Measurements from ENCODE around the gene APOL2. TPM values are rescaled to one million over a fixed set of nuclear protein-coding genes. Genes with fewer than 3 reads are reported as not detected.

Gene APOL2
- total and polyA plus RNA-seq, 7 experiments from 2014 or later, result 13.4 to 133 (median 40.1) TPM

DNA sequence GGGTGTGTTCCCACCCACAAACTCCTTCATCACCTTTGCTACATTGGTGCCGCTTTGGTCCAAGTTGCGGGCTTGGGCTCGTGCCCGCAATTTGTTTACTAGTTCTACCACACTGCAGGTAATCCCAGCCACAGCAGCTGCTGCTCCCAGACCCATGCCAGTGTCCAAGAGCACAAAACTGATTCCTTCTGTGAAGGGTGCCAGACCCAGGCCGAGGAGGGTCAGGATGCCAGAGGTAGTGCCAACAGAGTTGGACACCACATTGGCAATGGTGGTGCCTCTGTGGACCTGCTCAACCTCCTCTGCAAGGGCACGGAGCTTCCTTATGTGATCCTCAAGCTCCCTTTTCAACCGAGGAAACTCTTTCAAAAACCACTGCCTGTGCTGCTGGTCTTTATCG, 11.5 kb downstream of the APOL2 start:
- POLR2A ChIA-PET, result interaction anchor here (1.0 kb wide), 1 partner anchor 11 kb away, joined by 3 read pairs; no protein-coding TSS in a partner anchor
- H3K27ac ChIP-seq (ENCODE audit: low read depth, low read length), result no peak overlapping the region
- ATAC-seq, result no peak

GRCh38 chr22:36227396-36227795, 11.9 kb downstream of the APOL2 start:
- peaks cover 0 to 13% (median 3%) of the 10 kb centered on the region in 7 donors for H3K4me1 Mint-ChIP-seq
- Histone ChIP-seq H3K27me3 (ENCODE audit: control insufficient read depth in 2 of 2, insufficient read depth in 2 of 2, low read length in 2 of 2) (no peaks in the 10 kb centered on the region), H3K9me3 (ENCODE audit: control insufficient read depth in 2 of 3, low read length in 3 of 3) (no peaks in the 10 kb centered on the region), H3K4me3 (ENCODE audit: low read length) (no peak overlapping the region), H3K4me1 (ENCODE audit: control insufficient read depth in 2 of 2, insufficient read depth in 2 of 2, low read length in 2 of 2) (no peaks in the 10 kb centered on the region), H3K27ac (ENCODE audit: low read depth, low read length) (no peak overlapping the region), H3K36me3 (ENCODE audit: control insufficient read depth in 2 of 3, insufficient read depth in 3 of 3, low read length in 3 of 3) (peaks cover 12 to 51% (median 19%) of the 10 kb centered on the region in 3 experiments)
- ChIA-PET POLR2A (interaction anchor here (1.0 kb wide), 1 partner anchor 11 kb away, joined by 3 read pairs; no protein-coding TSS in a partner anchor), CTCF (no interaction called here)
- H3K27me3 Mint-ChIP-seq, result no peaks in the 10 kb centered on the region
- peaks cover 13 to 50% (median 14%) of the 10 kb centered on the region in 5 donors for H3K36me3 Mint-ChIP-seq
- DNase-seq (no peak), ATAC-seq (no peak)
- peak overlapping the region in 2 of 9 donors; percentile 43 to 51 for H3K27ac Mint-ChIP-seq
- no peak overlapping the region for H3K4me3 Mint-ChIP-seq
- intact Hi-C loops (cut with micrococcal nuclease), result no loop called here
- H3K9me3 Mint-ChIP-seq, result no peaks in the 10 kb centered on the region

More for the DNA sequence above, 11.5 kb downstream of the APOL2 start:
- H3K4me1 ChIP-seq (ENCODE audit: control insufficient read depth in 2 of 2, insufficient read depth in 2 of 2, low read length in 2 of 2), result no peaks in the 10 kb centered on the region
- no peaks in the 10 kb centered on the region for H3K27me3 ChIP-seq (ENCODE audit: control insufficient read depth in 2 of 2, insufficient read depth in 2 of 2, low read length in 2 of 2)
- CTCF ChIA-PET, result no interaction called here
- Mint-ChIP-seq H3K4me1 (peaks cover 0 to 13% (median 0%) of the 10 kb centered on the region in 7 donors), H3K4me3 (no peak overlapping the region), H3K27ac (peak overlapping the region in 1 of 9 donors; percentile 43), H3K36me3 (peaks cover 13 to 55% (median 15%) of the 10 kb centered on the region in 5 donors), H3K27me3 (no peaks in the 10 kb centered on the region), H3K9me3 (no peaks in the 10 kb centered on the region)
- DNase-seq, result no peak
- peaks cover 16 to 55% (median 19%) of the 10 kb centered on the region in 3 experiments for H3K36me3 ChIP-seq (ENCODE audit: control insufficient read depth in 2 of 3, insufficient read depth in 3 of 3, low read length in 3 of 3)
- intact Hi-C loops (cut with micrococcal nuclease), result no loop called here
- H3K9me3 ChIP-seq (ENCODE audit: control insufficient read depth in 2 of 3, low read length in 3 of 3), result no peaks in the 10 kb centered on the region
- H3K4me3 ChIP-seq (ENCODE audit: low read length), result no peak overlapping the region

DNA sequence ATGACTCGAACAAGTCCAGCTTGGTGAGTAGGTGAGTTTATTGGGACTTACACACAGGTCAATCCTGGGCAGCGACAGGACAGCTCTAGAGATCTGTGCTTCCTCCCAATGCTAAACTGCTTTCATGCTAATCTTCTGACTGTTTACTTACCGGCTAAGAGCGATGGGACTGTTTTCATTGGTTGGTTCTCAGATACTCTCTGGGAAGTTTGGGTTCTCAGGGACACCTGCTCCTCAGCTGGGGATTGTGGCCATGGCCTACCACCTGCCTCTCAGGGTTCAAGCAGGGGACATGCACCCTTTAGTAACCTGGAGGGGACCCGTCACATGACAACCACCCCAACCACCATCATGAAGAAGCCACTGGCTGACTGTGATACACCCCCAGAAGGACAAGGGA, 13.1 kb downstream of the APOL2 start:
- ATAC-seq (no peak), DNase-seq (no peak)
- peaks cover 10 to 39% (median 11%) of the 10 kb centered on the region in 3 experiments for H3K36me3 ChIP-seq (ENCODE audit: control insufficient read depth in 2 of 3, insufficient read depth in 3 of 3, low read length in 3 of 3)
- Mint-ChIP-seq H3K4me3 (no peak overlapping the region), H3K27ac (peak overlapping the region in 2 of 9 donors; percentile 39 to 84), H3K27me3 (peaks cover 0 to 3% (median 0%) of the 10 kb centered on the region in 5 donors), H3K4me1 (peaks cover 6 to 17% (median 14%) of the 10 kb centered on the region in 7 donors), H3K36me3 (peaks cover 8 to 41% (median 9%) of the 10 kb centered on the region in 5 donors), H3K9me3 (no peaks in the 10 kb centered on the region)
- no peaks in the 10 kb centered on the region for H3K4me1 ChIP-seq (ENCODE audit: control insufficient read depth in 2 of 2, insufficient read depth in 2 of 2, low read length in 2 of 2)
- ChIA-PET POLR2A (no interaction called here), CTCF (no interaction called here)
- no peaks in the 10 kb centered on the region for H3K9me3 ChIP-seq (ENCODE audit: control insufficient read depth in 2 of 3, low read length in 3 of 3)
- no peak overlapping the region for H3K27ac ChIP-seq (ENCODE audit: low read depth, low read length)
- H3K4me3 ChIP-seq (ENCODE audit: low read length), result no peak overlapping the region
- intact Hi-C loops (cut with micrococcal nuclease), result no loop called here
- H3K27me3 ChIP-seq (ENCODE audit: control insufficient read depth in 2 of 2, insufficient read depth in 2 of 2, low read length in 2 of 2), result no peaks in the 10 kb centered on the region

DNA sequence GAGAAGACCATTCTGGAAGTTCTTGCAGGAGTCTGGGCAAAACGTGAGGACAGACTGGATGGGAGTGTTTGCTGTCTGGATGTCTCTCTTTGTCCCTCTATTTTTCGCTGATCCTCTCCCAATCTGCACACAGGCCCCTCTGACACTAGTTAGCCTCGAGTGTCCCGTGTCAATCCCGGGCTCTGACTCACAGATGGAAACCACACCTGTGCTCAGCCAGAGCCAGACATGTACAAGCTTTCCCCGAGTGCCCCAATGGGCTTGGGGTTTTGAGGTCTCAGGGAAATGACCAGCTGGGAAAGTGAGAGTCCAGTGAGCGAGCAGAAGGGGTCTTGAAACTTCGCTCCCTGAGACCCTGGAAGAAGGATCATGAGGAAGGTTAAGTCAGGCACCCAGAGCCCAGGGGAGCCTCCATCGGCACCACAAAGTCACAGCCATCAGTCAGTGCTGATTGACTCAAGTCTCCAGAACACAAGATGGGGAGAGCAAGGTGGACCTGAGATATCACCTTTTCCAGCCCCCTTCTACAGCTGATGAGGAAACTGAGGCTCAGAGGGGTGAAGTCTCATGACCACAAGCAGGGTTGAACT, 13.9 kb downstream of the APOL2 start:
- Mint-ChIP-seq H3K4me3 (no peak overlapping the region), H3K27me3 (peaks cover 0 to 7% (median 0%) of the 10 kb centered on the region in 5 donors), H3K27ac (no peak overlapping the region), H3K4me1 (peaks cover 6 to 17% (median 14%) of the 10 kb centered on the region in 7 donors), H3K36me3 (peaks cover 8 to 37% (median 9%) of the 10 kb centered on the region in 5 donors), H3K9me3 (no peaks in the 10 kb centered on the region)
- no peak for DNase-seq
- ATAC-seq, result no peak
- H3K9me3 ChIP-seq (ENCODE audit: control insufficient read depth in 2 of 3, low read length in 3 of 3), result no peaks in the 10 kb centered on the region
- intact Hi-C loops (cut with micrococcal nuclease), result no loop called here
- H3K4me3 ChIP-seq (ENCODE audit: low read length), result no peak overlapping the region
- peaks cover 3 to 31% (median 5%) of the 10 kb centered on the region in 3 experiments for H3K36me3 ChIP-seq (ENCODE audit: control insufficient read depth in 2 of 3, insufficient read depth in 3 of 3, low read length in 3 of 3)
- H3K27ac ChIP-seq (ENCODE audit: low read depth, low read length), result no peak overlapping the region
- no peaks in the 10 kb centered on the region for H3K27me3 ChIP-seq (ENCODE audit: control insufficient read depth in 2 of 2, insufficient read depth in 2 of 2, low read length in 2 of 2)
- H3K4me1 ChIP-seq (ENCODE audit: control insufficient read depth in 2 of 2, insufficient read depth in 2 of 2, low read length in 2 of 2), result no peaks in the 10 kb centered on the region
- CTCF ChIA-PET, result interaction anchor here (0.7 kb wide), 1 partner anchor 10 kb away, joined by 4 read pairs; no protein-coding TSS in a partner anchor
- POLR2A ChIA-PET, result no interaction called here

DNA sequence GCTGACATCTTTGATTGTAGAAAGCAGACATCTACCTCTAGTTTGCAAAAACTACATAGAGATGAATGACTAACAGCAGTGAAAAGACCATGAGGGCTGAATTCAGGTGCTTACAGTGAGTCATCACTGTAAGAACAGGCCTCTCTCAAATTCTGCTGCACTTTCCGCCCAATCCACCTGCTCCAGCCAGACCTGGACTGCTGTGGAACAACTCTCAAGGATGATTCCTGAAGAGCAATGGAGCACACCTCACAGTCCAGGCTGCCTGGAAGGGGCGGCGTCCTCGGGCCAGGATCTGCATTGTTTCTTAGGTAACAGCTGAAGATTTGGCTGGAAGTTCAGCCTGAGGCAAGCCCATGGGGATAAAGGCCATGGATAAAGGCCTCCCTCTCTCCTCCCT, 15.1 kb downstream of the APOL2 start:
- H3K36me3 ChIP-seq (ENCODE audit: control insufficient read depth in 2 of 3, insufficient read depth in 3 of 3, low read length in 3 of 3), result peaks cover 0 to 21% (median 0%) of the 10 kb centered on the region in 3 experiments
- POLR2A ChIA-PET, result no interaction called here
- ATAC-seq (no peak), DNase-seq (no peak)
- no peaks in the 10 kb centered on the region for H3K9me3 Mint-ChIP-seq
- no peak overlapping the region for H3K4me3 Mint-ChIP-seq
- H3K4me3 ChIP-seq (ENCODE audit: low read length), result no peak overlapping the region
- peak overlapping the region in 2 of 9 donors; percentile 41 to 51 for H3K27ac Mint-ChIP-seq
- H3K4me1 ChIP-seq (ENCODE audit: control insufficient read depth in 2 of 2, insufficient read depth in 2 of 2, low read length in 2 of 2), result no peaks in the 10 kb centered on the region
- no peak overlapping the region for H3K27ac ChIP-seq (ENCODE audit: low read depth, low read length)
- H3K27me3 ChIP-seq (ENCODE audit: control insufficient read depth in 2 of 2, insufficient read depth in 2 of 2, low read length in 2 of 2), result no peaks in the 10 kb centered on the region
- peaks cover 0 to 9% (median 0%) of the 10 kb centered on the region in 5 donors for H3K27me3 Mint-ChIP-seq
- peaks cover 6 to 17% (median 14%) of the 10 kb centered on the region in 7 donors for H3K4me1 Mint-ChIP-seq
- intact Hi-C loops (cut with micrococcal nuclease), result no loop called here
- no peaks in the 10 kb centered on the region for H3K9me3 ChIP-seq (ENCODE audit: control insufficient read depth in 2 of 3, low read length in 3 of 3)
- peaks cover 4 to 28% (median 6%) of the 10 kb centered on the region in 5 donors for H3K36me3 Mint-ChIP-seq
- CTCF ChIA-PET, result no interaction called here

DNA sequence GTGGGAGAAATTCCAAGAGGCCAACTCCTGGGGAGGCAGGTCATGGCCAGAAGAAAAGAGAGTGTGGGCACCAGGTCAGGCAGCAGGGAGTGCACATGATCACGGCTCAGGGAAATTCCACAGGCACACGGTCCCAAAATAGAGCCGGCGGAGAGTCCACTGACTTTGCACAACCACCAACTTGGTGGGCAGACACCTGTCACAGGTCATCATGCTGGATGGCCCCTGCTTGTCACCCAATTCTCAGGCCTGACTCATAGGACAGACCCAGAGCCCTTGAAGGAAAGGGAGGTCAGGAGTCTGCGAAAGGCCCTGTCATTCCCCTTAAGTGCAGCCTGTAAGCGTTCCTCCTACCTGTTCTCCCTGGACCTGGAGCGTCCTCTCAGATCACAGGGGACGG, 15.8 kb downstream of the APOL2 start:
- H3K4me3 ChIP-seq (ENCODE audit: low read length), result no peak overlapping the region
- peaks cover 0 to 13% (median 0%) of the 10 kb centered on the region in 3 experiments for H3K36me3 ChIP-seq (ENCODE audit: control insufficient read depth in 2 of 3, insufficient read depth in 3 of 3, low read length in 3 of 3)
- no peak overlapping the region for H3K27ac ChIP-seq (ENCODE audit: low read depth, low read length)
- DNase-seq, result no peak
- Mint-ChIP-seq H3K4me1 (peaks cover 8 to 17% (median 14%) of the 10 kb centered on the region in 7 donors), H3K27me3 (peaks cover 0 to 15% (median 0%) of the 10 kb centered on the region in 5 donors), H3K27ac (no peak overlapping the region), H3K9me3 (no peaks in the 10 kb centered on the region), H3K36me3 (peaks cover 1 to 21% (median 5%) of the 10 kb centered on the region in 5 donors), H3K4me3 (no peak overlapping the region)
- intact Hi-C loops (cut with micrococcal nuclease), result no loop called here
- H3K9me3 ChIP-seq (ENCODE audit: control insufficient read depth in 2 of 3, low read length in 3 of 3), result no peaks in the 10 kb centered on the region
- CTCF ChIA-PET, result no interaction called here
- H3K4me1 ChIP-seq (ENCODE audit: control insufficient read depth in 2 of 2, insufficient read depth in 2 of 2, low read length in 2 of 2), result no peaks in the 10 kb centered on the region
- ATAC-seq, result no peak
- POLR2A ChIA-PET, result no interaction called here
- no peaks in the 10 kb centered on the region for H3K27me3 ChIP-seq (ENCODE audit: control insufficient read depth in 2 of 2, insufficient read depth in 2 of 2, low read length in 2 of 2)

All from naive thymus-derived CD4-positive, alpha-beta T cell (primary cell).